GM23338 (cell line): ENCODE results near the gene RPL27. TPM values are rescaled to one million over a fixed set of nuclear protein-coding genes. Genes with fewer than 3 reads are reported as not detected.

Source experiments
- ATAC-seq: fragments of 200-7000 bp; cut with Tn5 transposase; 3 replicates; pipeline ENCODE4 v1.9.1; 2020
- DNase-seq: peaks from one replicate; pipeline ENCODE4 v3.0.0-alpha.2; 2015; ENCODE audit warnings: low spot score
- H2AFZ ChIP-seq: fragments of 200-600 bp; sonication (generic); 2 replicates; pipeline ENCODE4 v1.8.0; 2016; ENCODE audit warnings: antibody characterized with exemption, mild to moderate bottlenecking, moderate library complexity
- H3F3A ChIP-seq: fragments of 200-600 bp; sonication (generic); replicated peaks from 2 replicates; pipeline ENCODE4 v1.8.0; 2017; ENCODE audit warnings: antibody characterized with exemption, mixed run types, low read depth
- H3K27ac ChIP-seq: fragments of 200-600 bp; sonication (generic); 2 replicates; pipeline ENCODE4 v1.6.1; 2016; ENCODE audit warnings: low read depth
- H3K27me3 ChIP-seq: fragments of 200-600 bp; sonication (generic); 2 replicates; pipeline ENCODE4 v1.8.0; 2016; ENCODE audit warnings: mild to moderate bottlenecking, mixed run types, moderate library complexity; ENCODE audit not compliant: insufficient read depth
- H3K36me3 ChIP-seq: fragments of 200-600 bp; sonication (generic); 2 replicates; pipeline ENCODE4 v1.8.0; 2016; ENCODE audit warnings: mild to moderate bottlenecking; ENCODE audit not compliant: insufficient read depth
- H3K4me1 ChIP-seq: fragments of 200-600 bp; sonication (generic); 2 replicates; pipeline ENCODE4 v1.8.0; 2016; ENCODE audit warnings: mild to moderate bottlenecking, moderate library complexity; ENCODE audit not compliant: insufficient read depth
- H3K4me2 ChIP-seq: fragments of 200-600 bp; sonication (generic); 2 replicates; pipeline ENCODE4 v1.7.1; 2017; ENCODE audit warnings: mixed run types
- H3K4me3 ChIP-seq: fragments of 200-600 bp; sonication (generic); 2 replicates; pipeline ENCODE4 v1.6.1; 2016; ENCODE audit warnings: mixed run types
- H3K79me2 ChIP-seq: fragments of 200-600 bp; sonication (generic); replicated peaks from 2 replicates; pipeline ENCODE4 v1.8.0; 2017; ENCODE audit warnings: mild to moderate bottlenecking; ENCODE audit not compliant: insufficient read depth
- H3K9me2 ChIP-seq: fragments of 200-600 bp; sonication (generic); 2 replicates; pipeline ENCODE4 v1.8.0; 2017; ENCODE audit not compliant: insufficient read depth
- H4K20me1 ChIP-seq: fragments of 200-600 bp; sonication (generic); replicated peaks from 2 replicates; pipeline ENCODE4 v1.8.0; 2017; ENCODE audit warnings: mild to moderate bottlenecking; ENCODE audit not compliant: insufficient read depth
- H3K27ac Mint-ChIP-seq: 2 replicates; pipeline ENCODE4 v1.8.0; 2020; ENCODE audit warnings: inconsistent platforms, mild to moderate bottlenecking, moderate library complexity, mixed read lengths
- H3K27me3 Mint-ChIP-seq: 3 replicates; pipeline ENCODE4 v1.8.0; 2022; ENCODE audit warnings: low read depth, mild to moderate bottlenecking, moderate library complexity, mixed read lengths, inconsistent platforms; ENCODE audit not compliant: insufficient read depth, poor library complexity
- H3K36me3 Mint-ChIP-seq: 3 replicates; pipeline ENCODE4 v1.8.0; 2021; ENCODE audit warnings: low read depth, mild to moderate bottlenecking, inconsistent platforms, moderate library complexity, mixed read lengths
- H3K4me1 Mint-ChIP-seq: 3 replicates; pipeline ENCODE4 v1.8.0; 2020; ENCODE audit warnings: mild to moderate bottlenecking, inconsistent platforms, mixed read lengths
- H3K4me3 Mint-ChIP-seq: 3 replicates; pipeline ENCODE4 v1.8.0; 2021; ENCODE audit warnings: moderate library complexity, mild to moderate bottlenecking, inconsistent platforms, mixed read lengths
- H3K9me3 Mint-ChIP-seq: 3 replicates; pipeline ENCODE4 v1.8.0; 2020; ENCODE audit warnings: moderate library complexity, mild to moderate bottlenecking, inconsistent platforms, mixed read lengths
- EZH2phosphoT487 ChIP-seq: fragments of 200-600 bp; sonication (generic); IDR thresholded peaks from one replicate; pipeline ENCODE4 v1.8.1; 2018; ENCODE audit warnings: antibody characterized with exemption; ENCODE audit not compliant: unreplicated experiment
- POLR2AphosphoS5 ChIP-seq: IDR thresholded peaks from 2 replicates; pipeline ENCODE4 v1.6.1; 2016; ENCODE audit warnings: antibody characterized with exemption, low read depth
- ZNF331 ChIP-seq: fragments of 250-450 bp; sonication (Bioruptor Pico); IDR thresholded peaks from 2 replicates; pipeline ENCODE4 v1.5.0; 2020; ENCODE audit warnings: low read depth, mild to moderate bottlenecking, moderate library complexity
- ZNF462 ChIP-seq: fragments of 250-450 bp; sonication (Bioruptor Pico); IDR thresholded peaks from 2 replicates; pipeline ENCODE4 v1.5.0; 2020; ENCODE audit warnings: mild to moderate bottlenecking, moderate library complexity
- polyA plus RNA-seq: library from polyadenylated mRNA; unstranded; fragments of >200 nt; fragmentation: Nextera tagmentation; extraction: Ambion mirVana; gene quantifications from 2 replicates; pipeline ENCODE4 v1.2.1, GENCODE V29; 2016
- total RNA-seq: library from RNA; depleted of rRNA; stranded (reverse); fragments of >200 nt; shearing (Covaris generic); gene quantifications from 2 replicates; pipeline ENCODE4 v1.2.3, GENCODE V29; 2014

The RPL27 gene
- total and polyA plus RNA-seq, 2 experiments from 2014 or later = 1,784 to 2,722 TPM

- Histone ChIP-seq H3K36me3 (no peaks in the 10 kb centered on the region), H3K27ac (peak overlapping the region; percentile 74)
- peaks cover 7% of the 10 kb centered on the region for H3K27me3 Mint-ChIP-seq
These were observed 29.1 kb upstream of the RPL27 start for GRCh38 chr17:42969001-42969581.

More at GRCh38 chr17:42969001-42969581, 29.1 kb upstream of the RPL27 start:
- no peak overlapping the region for H2AFZ ChIP-seq
- no peaks in the 10 kb centered on the region for H4K20me1 ChIP-seq
- peaks cover 13% of the 10 kb centered on the region; the same call in 2 of the 3 replicates for H3K9me3 Mint-ChIP-seq
- peaks cover 5% of the 10 kb centered on the region; the same call in 2 of the 3 replicates for H3K36me3 Mint-ChIP-seq
- H3K4me3 Mint-ChIP-seq = no peak overlapping the region
- H3K4me3 ChIP-seq = no peak overlapping the region
- no peaks in the 10 kb centered on the region for H3K4me1 ChIP-seq
- no peak overlapping the region for H3K4me2 ChIP-seq
- ATAC-seq (no peak), DNase-seq (no peak)
- no peaks in the 10 kb centered on the region for H3K79me2 ChIP-seq
- no peak overlapping the region for H3K27ac Mint-ChIP-seq
- H3K27me3 ChIP-seq = no peaks in the 10 kb centered on the region
- no peak for TF ChIP-seq ZNF331
- no peak for TF ChIP-seq EZH2phosphoT487
- no peak for TF ChIP-seq POLR2AphosphoS5
- no peak for TF ChIP-seq ZNF462
- H3K4me1 Mint-ChIP-seq = no peaks in the 10 kb centered on the region; the same call in 2 of the 3 replicates
- no peaks in the 10 kb centered on the region; the same call in 1 of the 2 replicates for H3K9me2 ChIP-seq
- H3F3A ChIP-seq = 0 out of 2 replicates have a peak, but pooled peaks cover 3% of the 10 kb centered on the region
